ENCODE data around the gene PER2.
A peak's percentile ranks its signal among the peaks of the same experiment; 100 is the strongest.
"Not testable (repeated sequence)": the region's sequence is repeated elsewhere in the genome, so short reads cannot be mapped to it uniquely, and the experiment has no call there.

PER2 gene

GRCh38 chr2:238288650-238289573 is 502 bp upstream of the PER2 start:
- peak; percentile 99 for DNase-seq (ENCODE audit: low read depth)

GRCh38 chr2:238286987-238287736 is 1.2 kb downstream of the PER2 start:
- no peak for DNase-seq (ENCODE audit: low read depth)

GRCh38 chr2:238286551-238286950 is 1.9 kb downstream of the PER2 start:
- no peak for DNase-seq (ENCODE audit: low read depth)

- DNase-seq (ENCODE audit: low read depth) = no peak
These were observed 2.3 kb downstream of the PER2 start for GRCh38 chr2:238286095-238286494.

- DNase-seq (ENCODE audit: low read depth) = no peak
These were observed 2.7 kb downstream of the PER2 start for GRCh38 chr2:238285653-238286082.

GRCh38 chr2:238284802-238285515 is 3.5 kb downstream of the PER2 start:
- DNase-seq (ENCODE audit: low read depth) = no peak

GRCh38 chr2:238282861-238283738 is 5.3 kb downstream of the PER2 start:
- no peak for DNase-seq (ENCODE audit: low read depth)

- DNase-seq (ENCODE audit: low read depth) = no peak
These were observed 6.5 kb downstream of the PER2 start for GRCh38 chr2:238281826-238282480.

- DNase-seq (ENCODE audit: low read depth) = no peak
These were observed 8.2 kb downstream of the PER2 start for GRCh38 chr2:238280083-238280825.

GRCh38 chr2:238279324-238279682 is 9.1 kb downstream of the PER2 start:
- no peak for DNase-seq (ENCODE audit: low read depth)

- DNase-seq (ENCODE audit: low read depth) = no peak
These were observed 9.6 kb downstream of the PER2 start for GRCh38 chr2:238278626-238279323.

- DNase-seq (ENCODE audit: low read depth) = no peak
These were observed 10.7 kb downstream of the PER2 start for GRCh38 chr2:238277695-238278094.

GRCh38 chr2:238274152-238274865 is 14.1 kb downstream of the PER2 start:
- no peak for DNase-seq (ENCODE audit: low read depth)

GRCh38 chr2:238273433-238273832 is 15.0 kb downstream of the PER2 start:
- not testable (repeated sequence) for DNase-seq (ENCODE audit: low read depth)

GRCh38 chr2:238272156-238272555 is 16.3 kb downstream of the PER2 start:
- DNase-seq (ENCODE audit: low read depth) = no peak

- not testable (repeated sequence) for DNase-seq (ENCODE audit: low read depth)
These were observed 16.7 kb downstream of the PER2 start for GRCh38 chr2:238271686-238272085.

- DNase-seq (ENCODE audit: low read depth) = no peak
These were observed 17.3 kb downstream of the PER2 start for GRCh38 chr2:238271061-238271554.

GRCh38 chr2:238270606-238271005 is 17.8 kb downstream of the PER2 start:
- no peak for DNase-seq (ENCODE audit: low read depth)

- no peak for DNase-seq (ENCODE audit: low read depth)
These were observed 18.7 kb downstream of the PER2 start for GRCh38 chr2:238269741-238270140.

Data from CMK (cell line).